Hepatocyte (in vitro differentiated cells): ENCODE results near the gene CXCR6.

Experiments
- EZH2 ChIP-seq: fragments of 200-600 bp; sonication (generic); IDR thresholded peaks from 2 replicates; pipeline ENCODE4 v1.6.1; 2016; ENCODE audit warnings: antibody characterized with exemption, mild to moderate bottlenecking, borderline replicate concordance
- TF ChIP-seq, protein P1 (sequence below): fragments of 200-600 bp; sonication (generic); IDR thresholded peaks from 2 replicates; pipeline ENCODE4 v1.5.1; 2016; ENCODE audit warnings: antibody characterized with exemption, mild to moderate bottlenecking; ENCODE audit not compliant: poor library complexity

DNA sequence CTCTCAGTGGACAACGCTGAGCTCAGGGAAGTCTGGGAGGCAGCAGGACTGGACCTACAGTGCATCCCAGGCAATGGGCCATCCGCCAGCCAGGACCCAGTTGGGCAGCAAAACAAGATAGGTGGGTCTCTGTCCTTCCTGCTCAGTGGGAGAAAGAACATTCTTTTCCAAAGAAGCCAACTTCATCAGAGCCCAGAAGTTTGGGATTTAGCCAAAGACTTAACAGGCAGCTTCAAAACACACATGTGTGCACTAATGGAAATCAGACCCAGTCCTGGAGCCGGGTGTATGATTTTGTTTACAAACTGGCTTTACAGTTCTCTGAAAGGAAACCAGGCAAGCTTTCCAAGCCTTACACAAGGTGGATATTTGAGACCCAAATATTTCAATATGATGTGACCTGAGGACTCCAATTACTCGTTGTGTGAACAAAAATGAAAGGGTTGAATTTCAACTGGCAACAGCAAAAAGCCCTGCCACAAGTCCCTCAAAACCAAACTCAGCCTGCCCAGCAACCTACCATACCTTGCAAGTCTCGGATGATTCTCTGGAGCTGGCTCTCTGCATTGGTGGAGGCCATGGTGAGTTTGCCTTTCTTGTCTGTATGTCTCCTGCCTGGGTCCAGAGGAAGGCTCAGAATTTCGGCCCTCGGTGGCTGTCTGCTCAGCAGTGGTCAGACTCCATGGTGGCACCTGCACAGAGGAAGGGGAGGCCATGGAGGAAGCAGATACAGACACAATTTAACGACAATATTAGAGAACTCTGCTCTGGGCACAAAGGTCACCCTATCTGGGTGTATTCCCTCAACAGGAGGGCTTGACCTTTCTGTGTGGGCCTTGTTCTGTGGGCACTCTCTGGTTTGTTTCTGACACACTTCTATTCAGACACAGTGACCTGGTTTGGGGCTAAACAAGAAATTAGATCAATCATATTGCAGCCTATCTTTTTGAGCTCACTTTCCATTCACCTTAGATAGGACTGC lies 41.4 kb downstream of the CXCR6 start:
- TF ChIP-seq, protein P1, sequence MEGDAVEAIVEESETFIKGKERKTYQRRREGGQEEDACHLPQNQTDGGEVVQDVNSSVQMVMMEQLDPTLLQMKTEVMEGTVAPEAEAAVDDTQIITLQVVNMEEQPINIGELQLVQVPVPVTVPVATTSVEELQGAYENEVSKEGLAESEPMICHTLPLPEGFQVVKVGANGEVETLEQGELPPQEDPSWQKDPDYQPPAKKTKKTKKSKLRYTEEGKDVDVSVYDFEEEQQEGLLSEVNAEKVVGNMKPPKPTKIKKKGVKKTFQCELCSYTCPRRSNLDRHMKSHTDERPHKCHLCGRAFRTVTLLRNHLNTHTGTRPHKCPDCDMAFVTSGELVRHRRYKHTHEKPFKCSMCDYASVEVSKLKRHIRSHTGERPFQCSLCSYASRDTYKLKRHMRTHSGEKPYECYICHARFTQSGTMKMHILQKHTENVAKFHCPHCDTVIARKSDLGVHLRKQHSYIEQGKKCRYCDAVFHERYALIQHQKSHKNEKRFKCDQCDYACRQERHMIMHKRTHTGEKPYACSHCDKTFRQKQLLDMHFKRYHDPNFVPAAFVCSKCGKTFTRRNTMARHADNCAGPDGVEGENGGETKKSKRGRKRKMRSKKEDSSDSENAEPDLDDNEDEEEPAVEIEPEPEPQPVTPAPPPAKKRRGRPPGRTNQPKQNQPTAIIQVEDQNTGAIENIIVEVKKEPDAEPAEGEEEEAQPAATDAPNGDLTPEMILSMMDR = no peak
- TF ChIP-seq EZH2 = no peak
